MCF 10A (cell line): ENCODE results near the gene LTBP2. TPM values are rescaled to one million over a fixed set of nuclear protein-coding genes. Genes with fewer than 3 reads are reported as not detected.

Experiments used
- BruUV-seq: library from RNA; stranded (reverse); fragments of 400-500 nt; replicated peaks from 2 replicates; lab custom pipeline; 2021; lab: Mats Ljungman, UMichigan
- CTCF ChIA-PET: fragments of 300-600 bp; sonication (Branson Sonifier 250); formaldehyde crosslinking; extraction: SDS; loops from one replicate; lab custom pipeline; 2021; ENCODE audit warnings: antibody characterized with exemption, inconsistent platforms; lab: Yijun Ruan, JAX
- POLR2A ChIA-PET: fragments of 300-600, 350-650 bp; sonication (Branson Sonifier 250); formaldehyde crosslinking; extraction: SDS; loops from one replicate; lab custom pipeline; 2020; ENCODE audit warnings: antibody characterized with exemption, inconsistent platforms; lab: Yijun Ruan, JAX
- DNase-seq: peaks from one replicate; pipeline ENCODE4 v3.0.0-alpha.2; 2018; ENCODE audit not compliant: unreplicated experiment
- H3K27ac Mint-ChIP-seq: one replicate; pipeline ENCODE4 v1.8.0; 2022; ENCODE audit warnings: mild to moderate bottlenecking, low read depth, mixed read lengths; ENCODE audit not compliant: unreplicated experiment
- H3K27me3 Mint-ChIP-seq: one replicate; pipeline ENCODE4 v1.8.0; 2022; ENCODE audit warnings: mixed read lengths; ENCODE audit not compliant: insufficient read depth, unreplicated experiment
- H3K36me3 Mint-ChIP-seq: one replicate; pipeline ENCODE4 v1.8.0; 2022; ENCODE audit warnings: mild to moderate bottlenecking, moderate library complexity, mixed read lengths; ENCODE audit not compliant: insufficient read depth, unreplicated experiment
- H3K4me1 Mint-ChIP-seq: one replicate; pipeline ENCODE4 v1.8.0; 2022; ENCODE audit warnings: mixed read lengths; ENCODE audit not compliant: insufficient read depth, unreplicated experiment
- H3K4me3 Mint-ChIP-seq: one replicate; pipeline ENCODE4 v1.8.0; 2022; ENCODE audit warnings: mild to moderate bottlenecking, moderate library complexity, mixed read lengths; ENCODE audit not compliant: unreplicated experiment
- H3K9me3 Mint-ChIP-seq: one replicate; pipeline ENCODE4 v1.8.0; 2022; ENCODE audit warnings: mixed read lengths; ENCODE audit not compliant: unreplicated experiment
- CTCF ChIP-seq: fragments of 200-600 bp; IDR thresholded peaks from one replicate; pipeline ENCODE4 v1.8.0; 2022; ENCODE audit warnings: antibody characterized with exemption, mild to moderate bottlenecking; ENCODE audit not compliant: unreplicated experiment
- intact Hi-C: fragments of 100-400 bp; cut with micrococcal nuclease; formaldehyde crosslinking; loops from 2 replicates; pipeline ENCODE4 v1.14.1; 2022
- total RNA-seq: library from RNA; stranded (reverse); gene quantifications from 2 replicates; pipeline ENCODE4 v1.2.3, GENCODE V29; 2022

The LTBP2 gene
- total RNA-seq, 1 experiment from 2014 or later = 16.8 TPM

GRCh38 chr14:74555476-74556050, 56.5 kb downstream of the LTBP2 start:
- no peak for TF ChIP-seq CTCF
- Mint-ChIP-seq H3K27ac (peak overlapping the region; percentile 5), H3K36me3 (no peaks in the 10 kb centered on the region), H3K27me3 (no peaks in the 10 kb centered on the region), H3K4me1 (no peaks in the 10 kb centered on the region), H3K4me3 (no peak overlapping the region), H3K9me3 (no peaks in the 10 kb centered on the region)
- BruUV-seq = no TSS peak
- CTCF ChIA-PET = interaction anchor here (0.6 kb wide), 2 partner anchors 11 to 49 kb away, joined by 3 to 4 read pairs; no protein-coding TSS in a partner anchor
- intact Hi-C loops = no loop called here
- no peak for DNase-seq
- POLR2A ChIA-PET = interaction anchor here (1.6 kb wide), 1 partner anchor 11 kb away, joined by 4 read pairs; no protein-coding TSS in a partner anchor

GRCh38 chr14:74554742-74555362, 57.2 kb downstream of the LTBP2 start:
- H3K9me3 Mint-ChIP-seq = no peaks in the 10 kb centered on the region
- CTCF ChIA-PET = interaction anchor here (0.6 kb wide), 1 partner anchor 8 kb away, joined by 3 read pairs; no protein-coding TSS in a partner anchor
- POLR2A ChIA-PET = interaction anchor here (0.7 to 1.6 kb wide), 3 partner anchors 8 to 12 kb away, joined by 3 to 5 read pairs (median 4); no protein-coding TSS in a partner anchor
- DNase-seq = no peak
- intact Hi-C loops = no loop called here
- H3K36me3 Mint-ChIP-seq = no peaks in the 10 kb centered on the region
- H3K27ac Mint-ChIP-seq = peak overlapping the region; percentile 6
- no peaks in the 10 kb centered on the region for H3K27me3 Mint-ChIP-seq
- BruUV-seq = no TSS peak
- TF ChIP-seq CTCF = no peak
- no peaks in the 10 kb centered on the region for H3K4me1 Mint-ChIP-seq
- no peak overlapping the region for H3K4me3 Mint-ChIP-seq

- Mint-ChIP-seq H3K27ac (no peak overlapping the region), H3K27me3 (no peaks in the 10 kb centered on the region), H3K4me3 (no peak overlapping the region), H3K36me3 (no peaks in the 10 kb centered on the region), H3K9me3 (no peaks in the 10 kb centered on the region), H3K4me1 (peaks cover 17% of the 10 kb centered on the region)
- TF ChIP-seq CTCF = no peak
- intact Hi-C loops = no loop called here
- no peak for DNase-seq
- ChIA-PET POLR2A (interaction anchor here (1.2 to 1.3 kb wide), 2 partner anchors 13 to 20 kb away, joined by 3 to 8 read pairs; no protein-coding TSS in a partner anchor), CTCF (interaction anchor here (0.6 to 1.1 kb wide), 4 partner anchors 21 to 308 kb away, joined by 3 read pairs; no protein-coding TSS in a partner anchor)
- no TSS peak for BruUV-seq
Observed at GRCh38 chr14:74552623-74553022, 59.4 kb downstream of the LTBP2 start.
